Ureter (tissue), 1 donor: ENCODE results near the gene NT5DC2. TPM values are rescaled to one million over a fixed set of nuclear protein-coding genes. Genes with fewer than 3 reads are reported as not detected.

Source experiments
- DNase-seq: peaks from one replicate; pipeline ENCODE4 v3.0.0-alpha.2; 2020; ENCODE audit warnings: low spot score
- total RNA-seq: library from RNA; stranded (reverse); gene quantifications from one replicate; pipeline ENCODE4 v1.2.4, GENCODE V29; 2023
- donor health status: DM: yes; HTN: yes; CAD: no.

The NT5DC2 gene
- total RNA-seq, 1 donor from 2014 or later = 54.9 TPM

GRCh38 chr3:52511509-52511908 lies 22.1 kb downstream of the NT5DC2 start:
- no peak for DNase-seq

GRCh38 chr3:52509753-52510328 lies 23.8 kb downstream of the NT5DC2 start:
- DNase-seq = no peak

GRCh38 chr3:52507359-52507758 lies 26.3 kb downstream of the NT5DC2 start:
- no peak for DNase-seq

- DNase-seq = no peak
Observed at GRCh38 chr3:52506266-52506966, 27.2 kb downstream of the NT5DC2 start.

- no peak for DNase-seq
Observed at GRCh38 chr3:52504977-52505376, 28.7 kb downstream of the NT5DC2 start.

GRCh38 chr3:52503788-52504424 lies 29.8 kb downstream of the NT5DC2 start:
- DNase-seq = no peak

GRCh38 chr3:52502808-52503350 lies 30.8 kb downstream of the NT5DC2 start:
- no peak for DNase-seq

GRCh38 chr3:52502001-52502400 lies 31.7 kb downstream of the NT5DC2 start:
- no peak for DNase-seq

GRCh38 chr3:52501046-52501445 lies 32.6 kb downstream of the NT5DC2 start:
- DNase-seq = no peak

- DNase-seq = no peak
Observed at GRCh38 chr3:52498137-52499054, 35.3 kb downstream of the NT5DC2 start.

- DNase-seq = no peak
Observed at GRCh38 chr3:52495777-52496602, 37.7 kb downstream of the NT5DC2 start.

- peak; percentile 64 for DNase-seq
Observed at GRCh38 chr3:52494886-52495495, 38.7 kb downstream of the NT5DC2 start, which contains the start of gene STAB1. TSS of gene STAB1 (plus strand) at chr3:52495338. CDS start at chr3:52495414, 76 bp downstream.

GRCh38 chr3:52494445-52494844 lies 39.2 kb downstream of the NT5DC2 start:
- DNase-seq = no peak

- DNase-seq = no peak
Observed at GRCh38 chr3:52493232-52494017, 40.2 kb downstream of the NT5DC2 start.

- no peak for DNase-seq
Observed at GRCh38 chr3:52492059-52492458, 41.6 kb downstream of the NT5DC2 start.

- DNase-seq = no peak
Observed at GRCh38 chr3:52490939-52491526, 42.6 kb downstream of the NT5DC2 start.

GRCh38 chr3:52490035-52490938 lies 43.4 kb downstream of the NT5DC2 start:
- no peak for DNase-seq

GRCh38 chr3:52489453-52489852 lies 44.2 kb downstream of the NT5DC2 start:
- DNase-seq = no peak
